ENCODE data around the gene CDK16. TPM values are rescaled to one million over a fixed set of nuclear protein-coding genes. Genes with fewer than 3 reads are reported as not detected.
"Not testable (repeated sequence)": the region's sequence is repeated elsewhere in the genome, so short reads cannot be mapped to it uniquely, and the experiment has no call there.

CDK16 gene
- polyA plus RNA-seq, 1 donor (not counting 4 experiments of a cell fraction or from before 2014, with no cell fraction given), result 79.3 TPM

- DNase-seq (ENCODE audit: low read depth, low spot score) (no peak), FAIRE-seq (no peak)
- Histone ChIP-seq H3K9me1 (ENCODE audit: control insufficient read depth, extremely low read depth, insufficient read depth, low read length) (no peaks in the 10 kb centered on the region), H3K9me3 (ENCODE audit: control insufficient read depth, low read depth, low read length) (no peaks in the 10 kb centered on the region), H3K4me3 (ENCODE audit: control insufficient read depth in 2 of 3, extremely low read depth in 1 of 3, insufficient read depth in 2 of 3, low read depth in 1 of 3, low read length in 3 of 3) (no peak overlapping the region), H4K20me1 (ENCODE audit: control insufficient read depth, extremely low read depth, insufficient read depth, low read length) (no peaks in the 10 kb centered on the region), H3K27ac (ENCODE audit: control insufficient read depth, insufficient read depth, low read length) (no peak overlapping the region), H2AFZ (ENCODE audit: control insufficient read depth, low read length) (no peak overlapping the region), H3K9ac (ENCODE audit: control insufficient read depth, extremely low read depth, insufficient read depth, low read length) (no peak overlapping the region), H3K4me1 (ENCODE audit: control insufficient read depth, extremely low read depth, insufficient read depth, low read length) (no peaks in the 10 kb centered on the region), H3K79me2 (ENCODE audit: control insufficient read depth, insufficient read depth, low read length) (no peaks in the 10 kb centered on the region), H3K27me3 (ENCODE audit: control insufficient read depth, extremely low read depth, insufficient read depth, low read length) (no peaks in the 10 kb centered on the region), H3K36me3 (ENCODE audit: control insufficient read depth in 2 of 2, extremely low read depth in 1 of 2, insufficient read depth in 2 of 2, low read length in 2 of 2) (no peaks in the 10 kb centered on the region), H3K4me2 (ENCODE audit: control insufficient read depth, extremely low read depth, insufficient read depth, low read depth, low read length) (no peak overlapping the region)
- no peak for TF ChIP-seq EZH2 (IDR thresholded peaks at IDR 0.05; ENCODE audit: low read length)
- TF ChIP-seq CTCF (optimal IDR thresholded peaks at IDR 0.05 in 1 of 3, IDR thresholded peaks at IDR 0.05 in 1 of 3, conservative IDR thresholded peaks at IDR 0.05 in 1 of 3; ENCODE audit: extremely low read depth in 1 of 3, insufficient read depth in 2 of 3, low read length in 3 of 3), result no peak
- dilution Hi-C loops (cut with MboI; ENCODE audit: extremely low pct_ligation_motif_present, low sequenced_read_pairs), result no loop called here
Measured at GRCh38 chrX:47250017-47250347, 31.5 kb downstream of the CDK16 start.

GRCh38 chrX:47257620-47258019 is 39.1 kb downstream of the CDK16 start:
- dilution Hi-C loops (cut with MboI; ENCODE audit: extremely low pct_ligation_motif_present, low sequenced_read_pairs); H3K9me1 ChIP-seq (ENCODE audit: control insufficient read depth, extremely low read depth, insufficient read depth, low read length); DNase-seq (ENCODE audit: low read depth, low spot score); H2AFZ ChIP-seq (ENCODE audit: control insufficient read depth, low read length); H3K36me3 ChIP-seq (ENCODE audit: control insufficient read depth in 2 of 2, extremely low read depth in 1 of 2, insufficient read depth in 2 of 2, low read length in 2 of 2); H4K20me1 ChIP-seq (ENCODE audit: control insufficient read depth, extremely low read depth, insufficient read depth, low read length); H3K27ac ChIP-seq (ENCODE audit: control insufficient read depth, insufficient read depth, low read length); H3K27me3 ChIP-seq (ENCODE audit: control insufficient read depth, extremely low read depth, insufficient read depth, low read length); H3K9ac ChIP-seq (ENCODE audit: control insufficient read depth, extremely low read depth, insufficient read depth, low read length); H3K9me3 ChIP-seq (ENCODE audit: control insufficient read depth, low read depth, low read length); H3K79me2 ChIP-seq (ENCODE audit: control insufficient read depth, insufficient read depth, low read length); H3K4me1 ChIP-seq (ENCODE audit: control insufficient read depth, extremely low read depth, insufficient read depth, low read length); H3K4me3 ChIP-seq (ENCODE audit: control insufficient read depth in 2 of 3, extremely low read depth in 1 of 3, insufficient read depth in 2 of 3, low read depth in 1 of 3, low read length in 3 of 3); H3K4me2 ChIP-seq (ENCODE audit: control insufficient read depth, extremely low read depth, insufficient read depth, low read depth, low read length); FAIRE-seq: not testable (repeated sequence)

GRCh38 chrX:47264483-47265173 is 46.1 kb downstream of the CDK16 start:
- Histone ChIP-seq H2AFZ (ENCODE audit: control insufficient read depth, low read length) (no peak overlapping the region), H3K79me2 (ENCODE audit: control insufficient read depth, insufficient read depth, low read length) (no peaks in the 10 kb centered on the region), H3K27me3 (ENCODE audit: control insufficient read depth, extremely low read depth, insufficient read depth, low read length) (no peaks in the 10 kb centered on the region), H3K4me2 (ENCODE audit: control insufficient read depth, extremely low read depth, insufficient read depth, low read depth, low read length) (no peak overlapping the region), H3K4me3 (ENCODE audit: control insufficient read depth in 2 of 3, extremely low read depth in 1 of 3, insufficient read depth in 2 of 3, low read depth in 1 of 3, low read length in 3 of 3) (no peak overlapping the region), H3K4me1 (ENCODE audit: control insufficient read depth, extremely low read depth, insufficient read depth, low read length) (peaks cover 3% of the 10 kb centered on the region), H3K9ac (ENCODE audit: control insufficient read depth, extremely low read depth, insufficient read depth, low read length) (no peak overlapping the region), H4K20me1 (ENCODE audit: control insufficient read depth, extremely low read depth, insufficient read depth, low read length) (no peaks in the 10 kb centered on the region), H3K27ac (ENCODE audit: control insufficient read depth, insufficient read depth, low read length) (no peak overlapping the region), H3K9me3 (ENCODE audit: control insufficient read depth, low read depth, low read length) (no peaks in the 10 kb centered on the region), H3K9me1 (ENCODE audit: control insufficient read depth, extremely low read depth, insufficient read depth, low read length) (no peaks in the 10 kb centered on the region), H3K36me3 (ENCODE audit: control insufficient read depth in 2 of 2, extremely low read depth in 1 of 2, insufficient read depth in 2 of 2, low read length in 2 of 2) (no peaks in the 10 kb centered on the region)
- dilution Hi-C loops (cut with MboI; ENCODE audit: extremely low pct_ligation_motif_present, low sequenced_read_pairs), result no loop called here
- no peak for TF ChIP-seq EZH2 (IDR thresholded peaks at IDR 0.05; ENCODE audit: low read length)
- TF ChIP-seq CTCF (optimal IDR thresholded peaks at IDR 0.05 in 1 of 3, IDR thresholded peaks at IDR 0.05 in 1 of 3, conservative IDR thresholded peaks at IDR 0.05 in 1 of 3; ENCODE audit: extremely low read depth in 1 of 3, insufficient read depth in 2 of 3, low read length in 3 of 3), result no peak
- no peak for DNase-seq (ENCODE audit: low read depth, low spot score)
- no peak for FAIRE-seq

Data from keratinocyte (primary cell).